Measurements from ENCODE around the gene CARNS1. TPM values are rescaled to one million over a fixed set of nuclear protein-coding genes. Genes with fewer than 3 reads are reported as not detected.
A peak's percentile ranks its signal among the peaks of the same experiment; 100 is the strongest.

The CARNS1 gene
- total RNA-seq, 1 donor from 2014 or later: 14.5 TPM

- intact Hi-C loops (cut with micrococcal nuclease): no loop called here
- no peak for DNase-seq
- no peak for TF ChIP-seq CTCF (IDR thresholded peaks at IDR 0.05; ENCODE audit: borderline replicate concordance)
- H3K27ac ChIP-seq (replicated peaks): peak overlapping the region; percentile 92
- H3K4me3 ChIP-seq: no peak overlapping the region
- peaks cover 32% of the 10 kb centered on the region for H3K27me3 ChIP-seq (ENCODE audit: low read depth)
- no peaks in the 10 kb centered on the region for H3K9me3 ChIP-seq (replicated peaks)
- H3K4me1 ChIP-seq: peaks cover 61% of the 10 kb centered on the region
- no peaks in the 10 kb centered on the region for H3K36me3 ChIP-seq
These were observed 1.9 kb downstream of the CARNS1 start for GRCh38 chr11:67417425-67417824.

- H3K27ac ChIP-seq (replicated peaks): peak overlapping the region; percentile 92
- H3K27me3 ChIP-seq (ENCODE audit: low read depth): peaks cover 20% of the 10 kb centered on the region
- TF ChIP-seq CTCF (IDR thresholded peaks at IDR 0.05; ENCODE audit: borderline replicate concordance): no peak
- peak overlapping the region; percentile 33 for H3K4me3 ChIP-seq
- intact Hi-C loops (cut with micrococcal nuclease): no loop called here
- H3K4me1 ChIP-seq: peaks cover 61% of the 10 kb centered on the region
- no peaks in the 10 kb centered on the region for H3K9me3 ChIP-seq (replicated peaks)
- peak; percentile 58 for DNase-seq
- no peaks in the 10 kb centered on the region for H3K36me3 ChIP-seq
These were observed 3.2 kb downstream of the CARNS1 start for GRCh38 chr11:67418476-67419281.

GRCh38 chr11:67419325-67420049, 4.0 kb downstream of the CARNS1 start:
- no peak for TF ChIP-seq CTCF (IDR thresholded peaks at IDR 0.05; ENCODE audit: borderline replicate concordance)
- DNase-seq: no peak
- H3K27me3 ChIP-seq (ENCODE audit: low read depth): peaks cover 13% of the 10 kb centered on the region
- peak overlapping the region; percentile 69 for H3K4me3 ChIP-seq
- peaks cover 61% of the 10 kb centered on the region for H3K4me1 ChIP-seq
- H3K36me3 ChIP-seq: no peaks in the 10 kb centered on the region
- peak overlapping the region; percentile 92 for H3K27ac ChIP-seq (replicated peaks)
- intact Hi-C loops (cut with micrococcal nuclease): no loop called here
- H3K9me3 ChIP-seq (replicated peaks): no peaks in the 10 kb centered on the region

- peaks cover 57% of the 10 kb centered on the region for H3K4me1 ChIP-seq
- DNase-seq: no peak
- peak overlapping the region; percentile 92 for H3K27ac ChIP-seq (replicated peaks)
- H3K9me3 ChIP-seq (replicated peaks): no peaks in the 10 kb centered on the region
- intact Hi-C loops (cut with micrococcal nuclease): no loop called here
- peaks cover 6% of the 10 kb centered on the region for H3K27me3 ChIP-seq (ENCODE audit: low read depth)
- H3K36me3 ChIP-seq: no peaks in the 10 kb centered on the region
- peak overlapping the region; percentile 69 for H3K4me3 ChIP-seq
- no peak for TF ChIP-seq CTCF (IDR thresholded peaks at IDR 0.05; ENCODE audit: borderline replicate concordance)
These were observed 4.7 kb downstream of the CARNS1 start for GRCh38 chr11:67420147-67420645.

- Histone ChIP-seq H3K27ac (replicated peaks) (peak overlapping the region; percentile 92), H3K27me3 (ENCODE audit: low read depth) (no peaks in the 10 kb centered on the region), H3K9me3 (replicated peaks) (no peaks in the 10 kb centered on the region), H3K4me3 (peak overlapping the region; percentile 69), H3K4me1 (peaks cover 50% of the 10 kb centered on the region), H3K36me3 (no peaks in the 10 kb centered on the region)
- peak; percentile 97 for DNase-seq
- TF ChIP-seq CTCF (IDR thresholded peaks at IDR 0.05; ENCODE audit: borderline replicate concordance): peak; percentile 15
- intact Hi-C loops (cut with micrococcal nuclease): no loop called here
These were observed 5.4 kb downstream of the CARNS1 start for GRCh38 chr11:67420646-67421429.

All from left ventricle myocardium inferior (tissue), 1 donor.